Measurements from ENCODE around the gene LCN2. TPM values are rescaled to one million over a fixed set of nuclear protein-coding genes. Genes with fewer than 3 reads are reported as not detected.

The LCN2 gene
- total RNA-seq, 4 donors from 2014 or later = 6.0 to 45.7 (median 22.3) TPM

GRCh38 chr9:128187361-128187760 is 38.1 kb downstream of the LCN2 start:
- Histone ChIP-seq H3K27ac (no peak overlapping the region), H3K9me3 (no peaks in the 10 kb centered on the region), H3K27me3 (no peaks in the 10 kb centered on the region), H3K36me3 (peaks cover 60% of the 10 kb centered on the region), H3K4me1 (peaks cover 35% of the 10 kb centered on the region), H3K4me3 (no peak overlapping the region)
- WGBS = 96% methylated on average over 2 of the region's 2 CpGs
- TF ChIP-seq CTCF (IDR thresholded peaks at IDR 0.05) (no peak), POLR2AphosphoS5 (IDR thresholded peaks at IDR 0.05) (no peak), EP300 (IDR thresholded peaks at IDR 0.05) (no peak), POLR2A (IDR thresholded peaks at IDR 0.05) (no peak)
- DNase-seq (ENCODE audit: low spot score in 2 of 2) = no peak

GRCh38 chr9:128188209-128188608 is 39.0 kb downstream of the LCN2 start:
- TF ChIP-seq EP300 (IDR thresholded peaks at IDR 0.05) = no peak
- TF ChIP-seq CTCF (IDR thresholded peaks at IDR 0.05) = no peak
- no peak for TF ChIP-seq POLR2A (IDR thresholded peaks at IDR 0.05)
- no peak for TF ChIP-seq POLR2AphosphoS5 (IDR thresholded peaks at IDR 0.05)
- Histone ChIP-seq H3K4me1 (peaks cover 35% of the 10 kb centered on the region), H3K27ac (no peak overlapping the region), H3K9me3 (no peaks in the 10 kb centered on the region), H3K27me3 (no peaks in the 10 kb centered on the region), H3K4me3 (no peak overlapping the region), H3K36me3 (peaks cover 52% of the 10 kb centered on the region)
- WGBS = 64% methylated on average over 1 of the region's 1 CpG
- no peak for DNase-seq (ENCODE audit: low spot score in 2 of 2)

DNA sequence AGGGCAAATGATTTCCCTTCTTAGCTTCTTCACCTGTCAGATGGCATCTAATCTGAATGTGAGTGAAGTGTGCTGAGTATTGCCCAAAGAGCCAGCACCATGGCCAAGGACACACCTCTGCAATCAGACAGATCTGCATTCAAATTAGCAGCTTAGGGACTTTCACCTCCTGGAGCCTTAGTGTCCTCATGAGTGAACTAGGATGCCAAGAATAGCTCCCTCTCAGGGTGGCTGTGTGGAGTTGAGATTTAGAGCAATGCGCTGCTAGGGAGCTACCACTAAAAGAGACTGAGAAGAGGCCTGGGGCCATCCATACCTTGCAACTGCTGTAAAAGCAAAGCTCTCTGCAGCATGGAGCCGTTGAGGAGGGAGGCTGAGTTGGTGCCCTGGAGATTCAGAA is 40.8 kb downstream of the LCN2 start:
- Histone ChIP-seq H3K4me1 (peaks cover 38% of the 10 kb centered on the region), H3K4me3 (peak overlapping the region; percentile 92), H3K9me3 (no peaks in the 10 kb centered on the region), H3K27me3 (no peaks in the 10 kb centered on the region), H3K36me3 (peaks cover 37% of the 10 kb centered on the region), H3K27ac (no peak overlapping the region)
- no peak for DNase-seq (ENCODE audit: low spot score in 2 of 2)
- 63% methylated on average over 2 of the region's 2 CpGs for WGBS
- TF ChIP-seq CTCF (IDR thresholded peaks at IDR 0.05) (peak in 1 of 2 donors; percentile 10), POLR2A (IDR thresholded peaks at IDR 0.05) (no peak)

DNA sequence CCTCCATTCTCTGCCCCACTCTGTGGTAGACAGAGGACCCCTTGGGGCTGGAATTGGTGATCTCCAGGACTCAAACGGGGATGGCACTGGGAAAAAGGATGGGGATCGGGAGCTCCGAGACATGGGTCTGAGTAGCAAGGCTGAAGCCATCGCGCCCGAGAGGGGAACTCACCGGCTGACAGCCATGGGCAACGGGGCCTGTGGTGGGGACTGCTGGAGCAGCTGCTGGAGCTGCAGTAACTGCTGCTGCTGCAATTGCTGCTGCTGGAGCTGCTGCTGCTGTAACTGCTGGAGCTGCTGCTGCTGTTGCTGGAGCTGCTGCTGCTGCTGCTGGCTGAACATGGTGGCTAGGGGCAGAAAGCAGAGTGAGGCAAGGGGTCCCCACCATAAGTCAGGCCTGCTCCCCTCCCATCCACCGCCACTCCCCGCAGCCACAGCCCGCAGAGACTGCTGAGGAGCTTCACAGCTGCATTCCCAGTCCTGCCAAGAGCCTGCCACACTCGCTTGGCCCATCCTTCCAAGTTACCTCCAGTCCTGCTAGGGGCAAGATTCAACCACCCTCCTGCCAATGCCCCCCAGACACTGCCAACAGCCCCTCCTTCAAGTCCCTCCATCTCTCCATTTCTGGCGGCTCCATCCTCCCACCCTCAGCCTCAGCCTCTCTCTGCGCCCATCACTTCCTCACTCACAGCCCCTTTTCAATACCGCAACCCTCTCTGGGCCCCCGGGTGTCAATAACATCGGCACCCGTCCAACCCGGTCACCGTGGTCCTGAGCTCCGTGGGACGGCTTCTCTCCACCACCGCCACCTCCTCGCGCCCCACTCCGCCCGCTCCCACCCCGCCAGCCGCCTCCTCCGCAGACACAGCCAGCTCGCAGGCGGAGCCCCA is 41.5 kb downstream of the LCN2 start:
- DNase-seq (ENCODE audit: low spot score in 2 of 2) = no peak
- TF ChIP-seq POLR2AphosphoS5 (IDR thresholded peaks at IDR 0.05) (no peak), POLR2A (IDR thresholded peaks at IDR 0.05) (no peak), EP300 (IDR thresholded peaks at IDR 0.05) (no peak), CTCF (IDR thresholded peaks at IDR 0.05) (no peak)
- peak overlapping the region; percentile 94 for H3K27ac ChIP-seq
- H3K9me3 ChIP-seq = no peaks in the 10 kb centered on the region
- H3K4me1 ChIP-seq = peaks cover 38% of the 10 kb centered on the region
- H3K36me3 ChIP-seq = peaks cover 29% of the 10 kb centered on the region
- peak overlapping the region; percentile 92 for H3K4me3 ChIP-seq
- 14% methylated on average over 29 of the region's 32 CpGs for WGBS
- H3K27me3 ChIP-seq = no peaks in the 10 kb centered on the region

DNA sequence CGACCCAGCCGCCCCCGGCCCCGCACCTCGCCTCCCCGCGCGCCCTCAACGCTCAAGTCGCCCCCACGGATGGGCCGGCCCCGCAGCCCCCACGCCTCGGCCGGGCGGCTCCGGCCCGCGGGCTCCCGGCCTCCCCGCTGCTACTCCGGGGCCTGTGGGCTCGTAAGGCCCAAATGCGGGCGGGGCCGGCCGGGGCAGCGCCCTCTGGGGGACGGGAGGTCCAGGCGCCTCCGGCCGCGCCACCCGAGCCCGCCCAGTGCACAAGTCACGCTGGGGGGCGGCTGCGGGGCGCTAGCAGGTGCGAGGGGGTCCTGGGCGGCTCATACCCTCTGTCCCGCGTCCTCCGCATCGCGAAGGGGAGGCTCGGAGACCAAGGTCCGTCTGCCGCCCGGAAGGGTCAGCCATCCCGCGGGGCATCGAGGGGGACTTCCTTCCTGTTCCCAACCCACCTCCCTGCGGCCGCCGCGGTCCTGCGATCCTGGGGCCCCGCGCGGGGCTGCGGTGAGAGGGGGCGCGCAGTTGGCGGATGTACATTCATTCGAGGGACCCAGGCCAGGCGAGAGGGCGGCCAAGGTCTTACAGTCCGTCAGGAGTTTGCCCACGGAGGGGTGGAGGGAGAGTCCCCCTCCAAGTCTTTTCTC is 42.3 kb downstream of the LCN2 start, which contains the start of gene CIZ1:
TSS of gene CIZ1 (minus strand) at position 167 of the 641 bp plus-strand sequence. CDS start 715 bp downstream, outside the sequence.
- Histone ChIP-seq H3K9me3 (no peaks in the 10 kb centered on the region), H3K27me3 (no peaks in the 10 kb centered on the region), H3K36me3 (peaks cover 22% of the 10 kb centered on the region), H3K27ac (peak within 1 kb of the TSS; percentile 94), H3K4me1 (peaks cover 38% of the 10 kb centered on the region), H3K4me3 (peak within 1 kb of the TSS; percentile 92)
- peak; percentile 85 to 91 for DNase-seq (ENCODE audit: low spot score in 2 of 2)
- WGBS = under 1% methylated on average over 31 of the region's 71 CpGs
- TF ChIP-seq POLR2A (IDR thresholded peaks at IDR 0.05) (peak in 1 of 2 donors; percentile 35), EP300 (IDR thresholded peaks at IDR 0.05) (no peak), POLR2AphosphoS5 (IDR thresholded peaks at IDR 0.05) (peak in 1 of 3 donors; percentile 29), CTCF (IDR thresholded peaks at IDR 0.05) (peak; percentile 23 to 91)
